Measurements from ENCODE around the gene ABI3BP. TPM values are rescaled to one million over a fixed set of nuclear protein-coding genes. Genes with fewer than 3 reads are reported as not detected.

The ABI3BP gene
- total RNA-seq, 1 experiment from 2014 or later = 0.28 TPM

DNA sequence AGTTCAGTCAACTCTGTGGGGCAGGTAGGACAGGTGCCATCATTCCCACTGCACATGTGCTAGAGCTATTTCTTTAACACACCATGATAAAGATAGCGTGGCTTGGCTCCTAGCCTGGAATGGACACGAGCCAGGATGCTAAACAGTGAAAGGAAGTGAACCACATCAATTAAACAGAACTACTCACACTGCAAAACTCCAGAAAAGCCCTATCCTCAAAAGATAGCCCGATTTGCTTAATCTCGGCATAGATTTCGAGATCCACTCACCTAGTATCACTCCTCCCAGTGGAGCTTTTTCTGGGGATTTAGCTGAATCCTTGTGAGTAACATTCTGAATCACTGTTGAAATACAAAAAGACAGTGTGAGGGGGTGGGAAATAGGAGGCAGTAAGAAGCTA is 118.0 kb downstream of the ABI3BP start:
- no peaks in the 10 kb centered on the region for H3K27me3 Mint-ChIP-seq (ENCODE audit: low read depth)
- Histone ChIP-seq H2AK5ac (ENCODE audit: insufficient read length, low read length) (no peak overlapping the region), H3K9me3 (ENCODE audit: control insufficient read depth, low read depth, low read length) (no peaks in the 10 kb centered on the region), H3K23me2 (ENCODE audit: insufficient read length, low read depth, low read length, poor library complexity, severe bottlenecking) (no peaks in the 10 kb centered on the region), H4K8ac (replicated peaks; ENCODE audit: insufficient read length, low read depth, low read length) (no peak overlapping the region), H2BK120ac (ENCODE audit: low read depth, low read length, poor library complexity, severe bottlenecking) (no peak overlapping the region), H2BK5ac (ENCODE audit: insufficient read length, low read length) (no peak overlapping the region), H3K18ac (ENCODE audit: insufficient read length, low read depth, low read length) (no peak overlapping the region), H3K79me1 (ENCODE audit: insufficient read depth, low read depth, low read length, poor library complexity, severe bottlenecking) (no peaks in the 10 kb centered on the region), H4K91ac (ENCODE audit: insufficient read length, low read depth, low read length) (no peak overlapping the region), H3K4me1 (ENCODE audit: insufficient read depth, low read length) (no peaks in the 10 kb centered on the region), H3K56ac (ENCODE audit: insufficient read length, low read depth, low read length) (no peak overlapping the region), H4K5ac (ENCODE audit: insufficient read length, low read depth, low read length) (no peak overlapping the region), H3K4me2 (ENCODE audit: insufficient read depth, insufficient read length, low read length) (no peak overlapping the region), H2BK20ac (ENCODE audit: low read depth, low read length, poor library complexity, severe bottlenecking) (no peak overlapping the region), H4K20me1 (ENCODE audit: control insufficient read depth, insufficient read depth, insufficient read length) (no peaks in the 10 kb centered on the region), H3K9ac (ENCODE audit: extremely low read depth, insufficient read length, low read length) (no peak overlapping the region), H2BK12ac (ENCODE audit: insufficient read length, low read depth, low read length) (no peak overlapping the region), H3K23ac (ENCODE audit: insufficient read length, low read depth, low read length) (no peak overlapping the region), H2BK15ac (ENCODE audit: low read depth, low read length) (no peak overlapping the region), H3K79me2 (ENCODE audit: insufficient read depth, low read length) (no peaks in the 10 kb centered on the region), H3K27me3 (ENCODE audit: insufficient read depth, low read length) (no peaks in the 10 kb centered on the region), H3K14ac (ENCODE audit: insufficient read depth, low read length) (no peak overlapping the region), H2AFZ (ENCODE audit: low read length) (no peak overlapping the region), H3K4ac (ENCODE audit: low read depth, low read length) (no peak overlapping the region), H3T11ph (ENCODE audit: low read length) (no peak overlapping the region), H3K27ac (ENCODE audit: insufficient read length, low read depth, low read length) (no peak overlapping the region)
- no peak overlapping the region for H3K4me3 Mint-ChIP-seq
- no peaks in the 10 kb centered on the region for H3K36me3 Mint-ChIP-seq (ENCODE audit: insufficient read depth in 1 of 3, low read depth in 3 of 3)
- DNase-seq = no peak
- no peaks in the 10 kb centered on the region for H3K9me3 Mint-ChIP-seq
- TF ChIP-seq, protein P1, sequence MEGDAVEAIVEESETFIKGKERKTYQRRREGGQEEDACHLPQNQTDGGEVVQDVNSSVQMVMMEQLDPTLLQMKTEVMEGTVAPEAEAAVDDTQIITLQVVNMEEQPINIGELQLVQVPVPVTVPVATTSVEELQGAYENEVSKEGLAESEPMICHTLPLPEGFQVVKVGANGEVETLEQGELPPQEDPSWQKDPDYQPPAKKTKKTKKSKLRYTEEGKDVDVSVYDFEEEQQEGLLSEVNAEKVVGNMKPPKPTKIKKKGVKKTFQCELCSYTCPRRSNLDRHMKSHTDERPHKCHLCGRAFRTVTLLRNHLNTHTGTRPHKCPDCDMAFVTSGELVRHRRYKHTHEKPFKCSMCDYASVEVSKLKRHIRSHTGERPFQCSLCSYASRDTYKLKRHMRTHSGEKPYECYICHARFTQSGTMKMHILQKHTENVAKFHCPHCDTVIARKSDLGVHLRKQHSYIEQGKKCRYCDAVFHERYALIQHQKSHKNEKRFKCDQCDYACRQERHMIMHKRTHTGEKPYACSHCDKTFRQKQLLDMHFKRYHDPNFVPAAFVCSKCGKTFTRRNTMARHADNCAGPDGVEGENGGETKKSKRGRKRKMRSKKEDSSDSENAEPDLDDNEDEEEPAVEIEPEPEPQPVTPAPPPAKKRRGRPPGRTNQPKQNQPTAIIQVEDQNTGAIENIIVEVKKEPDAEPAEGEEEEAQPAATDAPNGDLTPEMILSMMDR (conservative IDR thresholded peaks at IDR 0.05) = no peak
- no peak overlapping the region for H3K27ac Mint-ChIP-seq
- no peaks in the 10 kb centered on the region for H3K4me1 Mint-ChIP-seq
- no CpG with 5 or more reads among the region's 5 CpGs for WGBS (ENCODE audit: extremely low coverage, insufficient read length, low lambda C conversion rate)

All from H9 (cell line).